H1 (cell line): ENCODE results near the gene DOCK10. TPM values are rescaled to one million over a fixed set of nuclear protein-coding genes. Genes with fewer than 3 reads are reported as not detected.

Experiments used
- CTCF ChIA-PET: fragments of 300-600 bp; sonication (Branson Sonifier 250); formaldehyde crosslinking; loops from one replicate; lab custom pipeline; 2021; ENCODE audit not compliant: partially characterized antibody; lab: Charles Lee
- POLR2A ChIA-PET: fragments of 300-600 bp; sonication (Branson Sonifier 250); formaldehyde crosslinking; loops from one replicate; lab custom pipeline; 2021; ENCODE audit warnings: inconsistent platforms; ENCODE audit not compliant: partially characterized antibody; lab: Charles Lee
- DNase-seq, 2 experiments: peaks; one replicate each; pipeline versions ENCODE4 v3.0.0 to v3.0.0-alpha.2; 2010 to 2022; ENCODE audit warnings: low spot score in 2 of 2, low read depth in 1 of 2, mixed read lengths in 1 of 2
- FAIRE-seq: peaks from 2 replicates; lab custom pipeline; 2011; peaks lifted over from hg19 to GRCh38; lab: Jason Lieb, UNC
- H2AFZ ChIP-seq: 2 replicates; pipeline ENCODE4 v1.8.1; 2012; ENCODE audit warnings: low read length, inconsistent platforms
- H2AK5ac ChIP-seq: 2 replicates; pipeline ENCODE4 v1.6.1; 2013; ENCODE audit warnings: low read depth, low read length
- H2BK120ac ChIP-seq: replicated peaks from 2 replicates; pipeline ENCODE3; 2013; ENCODE audit warnings: low read depth, low read length, inconsistent platforms
- H2BK12ac ChIP-seq: 2 replicates; pipeline ENCODE4 v1.6.1; 2013; ENCODE audit warnings: low read depth, low read length
- H2BK15ac ChIP-seq: 2 replicates; pipeline ENCODE4 v1.6.1; 2013; ENCODE audit warnings: low read length
- H2BK20ac ChIP-seq: 2 replicates; pipeline ENCODE4 v1.6.1; 2013; ENCODE audit warnings: low read length
- H2BK5ac ChIP-seq: 2 replicates; pipeline ENCODE4 v1.6.1; 2013; ENCODE audit warnings: low read depth, low read length
- H3K14ac ChIP-seq: 2 replicates; pipeline ENCODE4 v1.6.1; 2013; ENCODE audit warnings: inconsistent platforms; ENCODE audit not compliant: insufficient read length
- H3K18ac ChIP-seq: 2 replicates; pipeline ENCODE4 v1.6.1; 2013; ENCODE audit warnings: low read length; ENCODE audit errors: extremely low read depth
- H3K23ac ChIP-seq: 2 replicates; pipeline ENCODE4 v1.6.1; 2013; ENCODE audit warnings: inconsistent platforms; ENCODE audit not compliant: insufficient read length
- H3K23me2 ChIP-seq: 2 replicates; pipeline ENCODE4 v1.6.1; 2013; ENCODE audit warnings: low read depth, low read length
- H3K27ac ChIP-seq: 2 replicates; pipeline ENCODE4 v1.6.1; 2011; ENCODE audit warnings: low read depth, low read length, inconsistent platforms
- H3K27me3 ChIP-seq, 4 experiments: replicated peaks in 1 of 4; 1 replicate in 1 of 4; 2 replicates in 3 of 4; pipeline versions ENCODE4 v1.6.1 to v1.8.1; 2011 to 2013; ENCODE audit warnings: low read length in 3 of 4, mild to moderate bottlenecking in 3 of 4, inconsistent platforms in 2 of 4, mixed read lengths in 2 of 4, moderate library complexity in 1 of 4; ENCODE audit not compliant: control insufficient read depth in 3 of 4, insufficient read depth in 3 of 4; ENCODE audit errors: extremely low read depth in 1 of 4
- H3K36me3 ChIP-seq, 4 experiments: 2 replicates each; pipeline versions ENCODE4 v1.6.1 to v1.8.1; 2011 to 2013; ENCODE audit warnings: mild to moderate bottlenecking in 4 of 4, low read length in 3 of 4, moderate library complexity in 2 of 4, control low read depth in 1 of 4, inconsistent platforms in 1 of 4; ENCODE audit not compliant: insufficient read depth in 4 of 4, control insufficient read depth in 2 of 4
- H3K4ac ChIP-seq: replicated peaks from 2 replicates; pipeline ENCODE3; 2013; ENCODE audit warnings: low read length, low read depth, mixed read lengths, inconsistent platforms; ENCODE audit not compliant: insufficient read length
- H3K4me1 ChIP-seq, 4 experiments: replicated peaks in 1 of 4; 1 replicate in 1 of 4; 2 replicates in 3 of 4; pipeline versions ENCODE4 v1.6.1 to v1.8.1; 2011 to 2013; ENCODE audit warnings: low read length in 3 of 4, inconsistent platforms in 2 of 4, mixed read lengths in 1 of 4; ENCODE audit not compliant: insufficient read depth in 4 of 4, control insufficient read depth in 3 of 4
- H3K4me2 ChIP-seq, 2 experiments: 2 replicates each; pipeline versions ENCODE4 v1.6.1 to v1.8.1; 2011 to 2013; ENCODE audit warnings: low read depth in 2 of 2, low read length in 2 of 2, control low read depth in 1 of 2, inconsistent platforms in 1 of 2, mild to moderate bottlenecking in 1 of 2; ENCODE audit not compliant: insufficient read depth in 1 of 2
- H3K4me3 ChIP-seq, 4 experiments: fragments of 200-600, 300-600 bp in 1 of 4; sonication (generic), shearing (Covaris generic), sonication (Bioruptor Twin) in 1 of 4; 2 replicates each; pipeline versions ENCODE4 v1.5.1 to v1.8.1; 2011 to 2016; ENCODE audit warnings: low read length in 4 of 4, low read depth in 3 of 4, control low read depth in 2 of 4, inconsistent platforms in 2 of 4, mild to moderate bottlenecking in 2 of 4, mixed read lengths in 1 of 4, moderate library complexity in 1 of 4; ENCODE audit not compliant: insufficient read depth in 2 of 4; ENCODE audit errors: extremely low read depth in 1 of 4
- H3K56ac ChIP-seq: replicated peaks from 2 replicates; pipeline ENCODE3; 2013; ENCODE audit warnings: low read depth, mild to moderate bottlenecking, mixed read lengths, low read length, inconsistent platforms; ENCODE audit not compliant: insufficient read length
- H3K79me1 ChIP-seq: 2 replicates; pipeline ENCODE4 v1.6.1; 2013; ENCODE audit warnings: low read depth, low read length, control low read depth
- H3K79me2 ChIP-seq, 2 experiments: 2 replicates each; pipeline versions ENCODE4 v1.6.1 to v1.8.1; 2012 to 2013; ENCODE audit warnings: low read length in 2 of 2, mild to moderate bottlenecking in 2 of 2, inconsistent platforms in 1 of 2; ENCODE audit not compliant: insufficient read depth in 2 of 2, control insufficient read depth in 1 of 2
- H3K9ac ChIP-seq, 4 experiments: replicated peaks in 1 of 4; 1 replicate in 1 of 4; 2 replicates in 3 of 4; pipeline versions ENCODE4 v1.6.1 to v1.8.1; 2011 to 2013; ENCODE audit warnings: low read depth in 3 of 4, low read length in 3 of 4, control low read depth in 2 of 4, mild to moderate bottlenecking in 2 of 4, moderate library complexity in 2 of 4, inconsistent platforms in 1 of 4; ENCODE audit errors: extremely low read depth in 1 of 4
- H3K9me3 ChIP-seq, 2 experiments: 2 replicates each; pipeline versions ENCODE4 v1.6.1 to v1.8.1; 2012 to 2013; ENCODE audit warnings: mild to moderate bottlenecking in 2 of 2, moderate library complexity in 2 of 2, control low read depth in 1 of 2, inconsistent platforms in 1 of 2, low read depth in 1 of 2, low read length in 1 of 2, mixed read lengths in 1 of 2; ENCODE audit not compliant: insufficient read depth in 2 of 2
- H4K20me1 ChIP-seq, 2 experiments: replicated peaks in 1 of 2; 2 replicates each; pipeline versions ENCODE3 to v1.8.1; 2011 to 2013; ENCODE audit warnings: inconsistent platforms in 2 of 2, low read length in 2 of 2, mild to moderate bottlenecking in 1 of 2; ENCODE audit not compliant: insufficient read depth in 2 of 2, control insufficient read depth in 1 of 2
- H4K5ac ChIP-seq: 2 replicates; pipeline ENCODE4 v1.6.1; 2013; ENCODE audit warnings: low read length, low read depth, mixed read lengths, inconsistent platforms; ENCODE audit not compliant: insufficient read length
- H4K8ac ChIP-seq: 2 replicates; pipeline ENCODE4 v1.8.0; 2013; ENCODE audit warnings: mild to moderate bottlenecking, moderate library complexity, low read length, inconsistent platforms; ENCODE audit not compliant: insufficient read depth; ENCODE audit errors: extremely low read depth
- H4K91ac ChIP-seq: replicated peaks from 2 replicates; pipeline ENCODE3; 2013; ENCODE audit warnings: low read length, mixed read lengths, inconsistent platforms; ENCODE audit not compliant: insufficient read length
- ATF2 ChIP-seq: IDR thresholded peaks from 2 replicates; pipeline ENCODE4 v1.6.1; 2012; ENCODE audit warnings: low read length, inconsistent platforms
- BRCA1 ChIP-seq: IDR thresholded peaks from 2 replicates; pipeline ENCODE4 v1.6.1; 2012; ENCODE audit warnings: low read depth, low read length, improper control_type of control experiment
- CTBP2 ChIP-seq: IDR thresholded peaks from 2 replicates; pipeline ENCODE4 v1.7.0; 2011; ENCODE audit warnings: borderline replicate concordance, mild to moderate bottlenecking, moderate library complexity, mixed read lengths, low read length; ENCODE audit not compliant: insufficient read depth, insufficient read length
- HDAC6 ChIP-seq: IDR thresholded peaks from one replicate; pipeline ENCODE4 v1.7.1; 2012; ENCODE audit warnings: low read depth, mild to moderate bottlenecking, inconsistent platforms, low read length, moderate library complexity
- KDM5A ChIP-seq: fragments of 200-600 bp; IDR thresholded peaks from 2 replicates; pipeline ENCODE4 v1.7.1; 2012; ENCODE audit warnings: mild to moderate bottlenecking, low read length, inconsistent platforms, mixed read lengths
- NRF1 ChIP-seq: IDR thresholded peaks from 2 replicates; pipeline ENCODE4 v1.6.1; 2011; ENCODE audit warnings: mild to moderate bottlenecking, low read depth, low read length, improper control_type of control experiment
- PHF8 ChIP-seq: fragments of 200-600 bp; sonication (generic); conservative IDR thresholded peaks from 2 replicates; pipeline ENCODE4 v1.7.1; 2012; ENCODE audit warnings: low read depth, mild to moderate bottlenecking, inconsistent platforms, low read length, moderate library complexity
- POLR2A ChIP-seq, 2 experiments: IDR thresholded peaks; 1 replicate in 1 of 2; 2 replicates in 1 of 2; pipeline ENCODE4 v1.6.1; 2011; ENCODE audit warnings: low read depth in 2 of 2, low read length in 2 of 2, mild to moderate bottlenecking in 2 of 2; ENCODE audit errors: control extremely low read depth in 1 of 2
- SAP30 ChIP-seq: fragments of 300-600 bp; sonication (generic); IDR thresholded peaks from 2 replicates; pipeline ENCODE4 v1.7.1; 2012; ENCODE audit warnings: low read length, moderate library complexity, mild to moderate bottlenecking, inconsistent platforms; ENCODE audit not compliant: insufficient read depth, insufficient replicate concordance
- TBP ChIP-seq: IDR thresholded peaks from 2 replicates; pipeline ENCODE4 v1.6.1; 2011; ENCODE audit warnings: low read depth, low read length, improper control_type of control experiment
- USF2 ChIP-seq: IDR thresholded peaks from 2 replicates; pipeline ENCODE4 v1.6.1; 2011; ENCODE audit warnings: low read length, improper control_type of control experiment
- WGBS, 2 experiments: shearing (Covaris generic) in 1 of 2; methylation state at CpG; one replicate each; pipeline versions ENCODE4 v1.1.6 to v1.1.7; 2013 to 2015; ENCODE audit warnings: low lambda C conversion rate in 2 of 2, mixed read lengths in 2 of 2, inconsistent platforms in 1 of 2, low coverage in 1 of 2, missing lambda C conversion rate in 1 of 2; ENCODE audit not compliant: insufficient replicate concordance in 2 of 2, insufficient coverage in 1 of 2, insufficient read length in 1 of 2; ENCODE audit errors: extremely low coverage in 1 of 2, missing lambda C conversion rate in 1 of 2; 5-methylcytosine and 5-hydroxymethylcytosine counted together
- polyA plus RNA-seq, 7 experiments: library from polyadenylated mRNA; depleted of rRNA in 3 of 7; stranded (reverse) in 5 of 7; unstranded in 2 of 7; fragments of >200 nt in 5 of 7; fragments of 200-250 nt in 2 of 7; gene quantifications; 1 replicate in 5 of 7; 2 replicates in 1 of 7; 4 replicates in 1 of 7; pipeline versions ENCODE4 v1.2.1 to v1.2.3, GENCODE V29; 2011 to 2013; ENCODE audit warnings: missing spikeins in 2 of 7, mixed read lengths in 2 of 7
- total RNA-seq: library from RNA; stranded (reverse); fragmentation: NEBNext Ultra II Directional; extraction: Animal tissue kit (Norgen Biotek cat#: 25700); gene quantifications from 2 replicates; pipeline ENCODE4 v1.2.1, GENCODE V29; 2021

The DOCK10 gene
- total and polyA plus RNA-seq, 2 of the 8 experiments (the other 6 are each of a cell fraction or from before 2014, with no cell fraction given) = 0.33 to 1.6 TPM

- Histone ChIP-seq H3K79me1 (no peaks in the 10 kb centered on the region), H3K9me3 (no peaks in the 10 kb centered on the region), H3K14ac (no peak overlapping the region), H4K5ac (no peak overlapping the region), H2BK12ac (no peak overlapping the region), H3K4me3 (no peak overlapping the region), H2BK15ac (no peak overlapping the region), H3K27me3 (no peaks in the 10 kb centered on the region), H4K8ac (no peak overlapping the region), H2BK5ac (no peak overlapping the region), H3K27ac (no peak overlapping the region), H3K4me1 (no peaks in the 10 kb centered on the region), H2BK20ac (no peak overlapping the region), H3K9ac (no peak overlapping the region), H3K23ac (no peak overlapping the region), H3K36me3 (no peaks in the 10 kb centered on the region), H4K20me1 (no peaks in the 10 kb centered on the region), H2AK5ac (no peak overlapping the region), H4K91ac (no peak overlapping the region), H3K18ac (no peak overlapping the region), H2BK120ac (no peak overlapping the region), H3K56ac (no peak overlapping the region), H3K4me2 (no peak overlapping the region), H2AFZ (no peak overlapping the region), H3K79me2 (no peaks in the 10 kb centered on the region), H3K23me2 (no peaks in the 10 kb centered on the region), H3K4ac (no peak overlapping the region)
- CTCF ChIA-PET = interaction anchor here (0.6 to 1.3 kb wide), 2 partner anchors 127 to 425 kb away, joined by 3 read pairs; no protein-coding TSS in a partner anchor
- FAIRE-seq (no peak), DNase-seq (no peak)
- WGBS, 2 experiments = 90% methylated on average over 1 of the region's 1 CpG; no CpG with 5 or more reads in 1 of the 2 experiments
- POLR2A ChIA-PET = no interaction called here
- TF ChIP-seq CTBP2 = no peak
- TF ChIP-seq NRF1 = no peak
- TF ChIP-seq KDM5A = no peak
- no peak for TF ChIP-seq ATF2
- no peak for TF ChIP-seq SAP30
- TF ChIP-seq HDAC6 = no peak
- TF ChIP-seq TBP = no peak
- TF ChIP-seq BRCA1 = no peak
- TF ChIP-seq USF2 = no peak
- TF ChIP-seq PHF8 = no peak
- TF ChIP-seq POLR2A (IDR thresholded peaks at IDR 0.05; ENCODE audit: control extremely low read depth in 1 of 2, low read depth in 2 of 2, low read length in 2 of 2) = no peak
Measured at GRCh38 chr2:224875153-224875552, 167.1 kb downstream of the DOCK10 start.
